ENCODE data around the gene GRM8. TPM values are rescaled to one million over a fixed set of nuclear protein-coding genes. Genes with fewer than 3 reads are reported as not detected.
"Not testable (repeated sequence)": the region's sequence is repeated elsewhere in the genome, so short reads cannot be mapped to it uniquely, and the experiment has no call there.

Gene GRM8
- total RNA-seq, 1 experiment from 2014 or later = 0.80 TPM

DNA sequence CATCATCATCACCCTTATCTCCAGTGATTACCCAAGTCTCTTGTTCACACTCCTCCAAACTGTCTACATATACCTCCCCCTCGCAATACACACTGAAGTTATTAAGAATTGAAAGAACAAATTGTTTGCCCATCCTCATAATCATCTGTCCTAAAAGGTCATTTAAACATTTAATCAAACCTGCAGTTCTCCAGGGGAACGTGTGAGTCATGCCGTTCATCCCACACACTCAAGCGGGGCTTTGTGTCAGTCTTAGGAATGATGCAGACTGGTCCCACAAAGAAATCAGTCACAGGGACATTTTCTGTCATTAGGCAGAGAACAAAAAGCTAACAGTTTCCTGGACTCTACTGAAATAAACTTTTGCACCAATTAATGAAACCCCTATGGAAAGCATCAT lies 365.2 kb downstream of the GRM8 start:
- H3K27me3 ChIP-seq (replicated peaks; ENCODE audit: insufficient read depth, low read depth, low read length, poor library complexity); H3K4me1 ChIP-seq (ENCODE audit: insufficient read depth, low read length, poor library complexity, severe bottlenecking); intact Hi-C loops (cut with micrococcal nuclease; ENCODE audit: unreplicated experiment); H3K9me3 ChIP-seq (ENCODE audit: low read depth, low read length, poor library complexity, severe bottlenecking); H3K4me3 ChIP-seq (ENCODE audit: low read depth, low read length, poor library complexity, severe bottlenecking); POLR2A ChIA-PET (ENCODE audit: low non-redundant PET); DNase-seq (ENCODE audit: low spot score); BruUV-seq (replicated peaks); CTCF ChIA-PET; H3K27ac ChIP-seq (ENCODE audit: low read depth, low read length, poor library complexity, severe bottlenecking); H3K36me3 ChIP-seq (ENCODE audit: insufficient read depth, low read length, poor library complexity, severe bottlenecking): not testable (repeated sequence)

DNA sequence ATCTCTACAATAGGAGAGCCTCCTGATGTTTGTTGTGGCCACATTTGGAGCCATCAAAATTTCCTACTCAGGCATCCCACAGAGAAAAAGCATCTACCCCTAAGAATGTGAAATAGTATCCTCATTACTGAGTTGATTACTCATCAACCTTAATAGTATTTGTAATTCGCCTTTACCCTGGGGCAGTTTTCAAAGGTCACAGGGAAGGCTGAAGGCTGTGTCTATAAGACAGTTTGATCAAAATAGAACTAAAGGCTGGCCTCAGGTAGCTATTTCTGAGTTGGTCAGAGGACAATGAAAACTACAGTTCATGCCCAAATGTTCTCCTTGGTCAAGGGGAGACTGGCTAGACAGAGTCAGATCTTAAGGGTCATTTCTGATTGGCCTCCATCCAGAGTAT lies 370.0 kb downstream of the GRM8 start:
- POLR2A ChIA-PET (ENCODE audit: low non-redundant PET); H3K4me1 ChIP-seq (ENCODE audit: insufficient read depth, low read length, poor library complexity, severe bottlenecking); BruUV-seq (replicated peaks); H3K4me3 ChIP-seq (ENCODE audit: low read depth, low read length, poor library complexity, severe bottlenecking); H3K27me3 ChIP-seq (replicated peaks; ENCODE audit: insufficient read depth, low read depth, low read length, poor library complexity); DNase-seq (ENCODE audit: low spot score); H3K9me3 ChIP-seq (ENCODE audit: low read depth, low read length, poor library complexity, severe bottlenecking); intact Hi-C loops (cut with micrococcal nuclease; ENCODE audit: unreplicated experiment); CTCF ChIA-PET; H3K27ac ChIP-seq (ENCODE audit: low read depth, low read length, poor library complexity, severe bottlenecking); H3K36me3 ChIP-seq (ENCODE audit: insufficient read depth, low read length, poor library complexity, severe bottlenecking): not testable (repeated sequence)

DNA sequence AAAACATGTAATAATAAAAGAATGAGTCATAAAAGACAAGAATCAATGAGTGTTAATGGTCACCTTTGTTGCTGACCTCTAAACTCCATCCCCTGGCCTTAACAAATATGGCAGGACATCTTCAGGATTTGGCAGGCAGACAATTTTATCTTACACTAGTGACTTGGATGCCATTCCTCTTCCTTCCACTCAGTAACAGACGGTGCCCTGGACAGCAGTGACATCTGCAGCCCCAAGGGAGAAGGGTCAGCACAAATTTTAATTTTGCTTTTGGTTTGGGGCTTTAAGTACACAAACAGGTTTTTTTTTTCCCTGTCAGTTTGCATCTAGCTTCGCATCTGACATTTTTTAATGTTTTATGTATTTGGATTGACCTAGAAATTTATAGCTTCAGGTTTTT lies 370.8 kb downstream of the GRM8 start:
- BruUV-seq (replicated peaks); H3K4me3 ChIP-seq (ENCODE audit: low read depth, low read length, poor library complexity, severe bottlenecking); H3K4me1 ChIP-seq (ENCODE audit: insufficient read depth, low read length, poor library complexity, severe bottlenecking); H3K9me3 ChIP-seq (ENCODE audit: low read depth, low read length, poor library complexity, severe bottlenecking); DNase-seq (ENCODE audit: low spot score); CTCF ChIA-PET; H3K27me3 ChIP-seq (replicated peaks; ENCODE audit: insufficient read depth, low read depth, low read length, poor library complexity); intact Hi-C loops (cut with micrococcal nuclease; ENCODE audit: unreplicated experiment); POLR2A ChIA-PET (ENCODE audit: low non-redundant PET); H3K27ac ChIP-seq (ENCODE audit: low read depth, low read length, poor library complexity, severe bottlenecking); H3K36me3 ChIP-seq (ENCODE audit: insufficient read depth, low read length, poor library complexity, severe bottlenecking): not testable (repeated sequence)

DNA sequence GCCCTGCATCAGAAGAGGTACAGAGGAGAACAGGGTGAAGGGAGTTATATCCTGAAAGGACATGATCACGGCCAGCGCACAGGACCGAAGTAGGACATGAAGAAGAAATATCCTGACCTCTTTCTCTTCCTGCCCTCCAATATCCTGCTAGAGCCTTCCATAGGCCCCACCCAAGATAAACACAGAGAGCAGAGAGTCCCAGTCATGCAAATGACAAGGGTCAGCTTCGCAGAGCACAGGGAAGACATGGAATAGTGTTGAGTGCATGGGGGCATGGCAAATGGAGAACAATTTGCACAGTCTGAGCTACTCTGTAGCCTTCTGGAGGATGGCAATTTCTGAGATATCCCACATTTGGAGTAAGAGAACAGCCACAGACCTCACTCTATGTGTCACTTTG lies 371.4 kb downstream of the GRM8 start:
- no peaks in the 10 kb centered on the region for H3K9me3 ChIP-seq (ENCODE audit: low read depth, low read length, poor library complexity, severe bottlenecking)
- CTCF ChIA-PET = no interaction called here
- DNase-seq (ENCODE audit: low spot score) = no peak
- TF ChIP-seq, protein P1, sequence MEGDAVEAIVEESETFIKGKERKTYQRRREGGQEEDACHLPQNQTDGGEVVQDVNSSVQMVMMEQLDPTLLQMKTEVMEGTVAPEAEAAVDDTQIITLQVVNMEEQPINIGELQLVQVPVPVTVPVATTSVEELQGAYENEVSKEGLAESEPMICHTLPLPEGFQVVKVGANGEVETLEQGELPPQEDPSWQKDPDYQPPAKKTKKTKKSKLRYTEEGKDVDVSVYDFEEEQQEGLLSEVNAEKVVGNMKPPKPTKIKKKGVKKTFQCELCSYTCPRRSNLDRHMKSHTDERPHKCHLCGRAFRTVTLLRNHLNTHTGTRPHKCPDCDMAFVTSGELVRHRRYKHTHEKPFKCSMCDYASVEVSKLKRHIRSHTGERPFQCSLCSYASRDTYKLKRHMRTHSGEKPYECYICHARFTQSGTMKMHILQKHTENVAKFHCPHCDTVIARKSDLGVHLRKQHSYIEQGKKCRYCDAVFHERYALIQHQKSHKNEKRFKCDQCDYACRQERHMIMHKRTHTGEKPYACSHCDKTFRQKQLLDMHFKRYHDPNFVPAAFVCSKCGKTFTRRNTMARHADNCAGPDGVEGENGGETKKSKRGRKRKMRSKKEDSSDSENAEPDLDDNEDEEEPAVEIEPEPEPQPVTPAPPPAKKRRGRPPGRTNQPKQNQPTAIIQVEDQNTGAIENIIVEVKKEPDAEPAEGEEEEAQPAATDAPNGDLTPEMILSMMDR (conservative IDR thresholded peaks at IDR 0.05; ENCODE audit: low read depth, low read length) = no peak
- TF ChIP-seq EZH2 (IDR thresholded peaks at IDR 0.05; ENCODE audit: borderline replicate concordance, low read depth, low read length, poor library complexity, severe bottlenecking) = no peak
- POLR2A ChIA-PET (ENCODE audit: low non-redundant PET) = no interaction called here
- no TSS peak for BruUV-seq (replicated peaks)
- no peaks in the 10 kb centered on the region for H3K27me3 ChIP-seq (replicated peaks; ENCODE audit: insufficient read depth, low read depth, low read length, poor library complexity)
- no peak overlapping the region for H3K27ac ChIP-seq (ENCODE audit: low read depth, low read length, poor library complexity, severe bottlenecking)
- intact Hi-C loops (cut with micrococcal nuclease; ENCODE audit: unreplicated experiment) = no loop called here
- no peaks in the 10 kb centered on the region for H3K4me1 ChIP-seq (ENCODE audit: insufficient read depth, low read length, poor library complexity, severe bottlenecking)
- no peak overlapping the region for H3K4me3 ChIP-seq (ENCODE audit: low read depth, low read length, poor library complexity, severe bottlenecking)
- no peaks in the 10 kb centered on the region for H3K36me3 ChIP-seq (ENCODE audit: insufficient read depth, low read length, poor library complexity, severe bottlenecking)

DNA sequence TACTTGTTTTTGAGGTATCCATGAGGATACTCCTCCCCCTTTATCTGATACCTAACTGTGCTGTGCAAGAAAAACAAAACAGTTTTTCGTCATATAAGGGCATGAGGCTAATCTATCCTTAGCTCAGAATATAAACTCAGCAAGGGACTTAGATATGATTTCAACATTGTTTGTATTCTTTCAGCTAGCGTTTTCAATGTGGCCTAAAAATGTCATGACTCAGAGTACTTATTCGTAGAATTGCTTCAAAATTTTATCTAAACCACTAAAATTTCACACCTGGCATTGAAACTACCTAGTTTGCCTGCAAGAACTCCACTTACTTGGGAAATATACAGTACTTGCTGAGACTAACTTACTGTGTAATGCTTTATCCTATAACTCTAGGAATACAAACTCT lies 376.2 kb downstream of the GRM8 start:
- H3K9me3 ChIP-seq (ENCODE audit: low read depth, low read length, poor library complexity, severe bottlenecking); POLR2A ChIA-PET (ENCODE audit: low non-redundant PET); BruUV-seq (replicated peaks); CTCF ChIA-PET; H3K4me1 ChIP-seq (ENCODE audit: insufficient read depth, low read length, poor library complexity, severe bottlenecking); intact Hi-C loops (cut with micrococcal nuclease; ENCODE audit: unreplicated experiment); H3K27me3 ChIP-seq (replicated peaks; ENCODE audit: insufficient read depth, low read depth, low read length, poor library complexity); H3K4me3 ChIP-seq (ENCODE audit: low read depth, low read length, poor library complexity, severe bottlenecking); DNase-seq (ENCODE audit: low spot score); H3K36me3 ChIP-seq (ENCODE audit: insufficient read depth, low read length, poor library complexity, severe bottlenecking); H3K27ac ChIP-seq (ENCODE audit: low read depth, low read length, poor library complexity, severe bottlenecking): not testable (repeated sequence)
